SK-N-SH treated with all-trans-retinoic acid at 6 μM for 48 hours (cell line): ENCODE data around the gene HOPX.

Experiments used
- BACH2 ChIP-seq: fragments of 250-450 bp; sonication (Bioruptor Pico); IDR thresholded peaks from 2 replicates; pipeline ENCODE4 v1.9.0; 2021; ENCODE audit warnings: mild to moderate bottlenecking, borderline replicate concordance
- CSRNP3 ChIP-seq: fragments of 250-450 bp; sonication (Bioruptor Pico); IDR thresholded peaks from 2 replicates; pipeline ENCODE4 v1.5.1; 2021; ENCODE audit warnings: mild to moderate bottlenecking, moderate library complexity
- ESRRG ChIP-seq: fragments of 250-450 bp; sonication (Bioruptor Pico); IDR thresholded peaks from 2 replicates; pipeline ENCODE4 v1.6.1; 2021; ENCODE audit warnings: mild to moderate bottlenecking
- PATZ1 ChIP-seq: fragments of 250-450 bp; sonication (Bioruptor Pico); IDR thresholded peaks from 2 replicates; pipeline ENCODE4 v1.8.0; 2020; ENCODE audit warnings: mild to moderate bottlenecking, moderate library complexity, borderline replicate concordance
- PPARA ChIP-seq: fragments of 250-450 bp; sonication (Bioruptor Pico); IDR thresholded peaks from 2 replicates; pipeline ENCODE4 v1.5.0; 2020; ENCODE audit warnings: mild to moderate bottlenecking, borderline replicate concordance
- RARB ChIP-seq: fragments of 250-450 bp; sonication (Bioruptor Pico); IDR thresholded peaks from 2 replicates; pipeline ENCODE4 v1.8.0; 2021; ENCODE audit warnings: mild to moderate bottlenecking, moderate library complexity
- SNAI2 ChIP-seq: fragments of 250-450 bp; sonication (Bioruptor Pico); IDR thresholded peaks from 2 replicates; pipeline ENCODE4 v1.5.0; 2020; ENCODE audit warnings: mild to moderate bottlenecking, moderate library complexity
- TOX ChIP-seq: fragments of 250-450 bp; sonication (Bioruptor Pico); IDR thresholded peaks from 2 replicates; pipeline ENCODE4 v1.8.0; 2021; ENCODE audit warnings: mild to moderate bottlenecking, moderate library complexity, borderline replicate concordance
- ZC3H10 ChIP-seq: fragments of 250-450 bp; sonication (Bioruptor Pico); IDR thresholded peaks from 2 replicates; pipeline ENCODE4 v1.5.1; 2021; ENCODE audit warnings: mild to moderate bottlenecking, moderate library complexity
- ZFP3 ChIP-seq: fragments of 250-450 bp; sonication (Bioruptor Pico); IDR thresholded peaks from 2 replicates; pipeline ENCODE4 v1.5.0; 2020; ENCODE audit warnings: mild to moderate bottlenecking, moderate library complexity
- ZFP30 ChIP-seq: fragments of 450-650 bp; formaldehyde crosslinking; IDR thresholded peaks from 2 replicates; pipeline ENCODE4 v1.5.0; 2022; ENCODE audit warnings: mild to moderate bottlenecking, moderate library complexity
- ZNF70 ChIP-seq: fragments of 450-650 bp; formaldehyde crosslinking; IDR thresholded peaks from 2 replicates; pipeline ENCODE4 v1.5.0; 2020; ENCODE audit warnings: mild to moderate bottlenecking, moderate library complexity

- no peak for TF ChIP-seq CSRNP3
- no peak for TF ChIP-seq SNAI2
- TF ChIP-seq ZFP30 (CRISPR knock-in tag) = no peak
- TF ChIP-seq ZC3H10 (CRISPR knock-in tag) = no peak
- no peak for TF ChIP-seq ZNF70 (CRISPR knock-in tag)
- no peak for TF ChIP-seq BACH2 (CRISPR knock-in tag)
- no peak for TF ChIP-seq PATZ1 (CRISPR knock-in tag)
- TF ChIP-seq RARB (CRISPR knock-in tag) = no peak
- TF ChIP-seq PPARA = no peak
- TF ChIP-seq TOX (CRISPR knock-in tag) = no peak
- TF ChIP-seq ESRRG (CRISPR knock-in tag) = no peak
- no peak for TF ChIP-seq ZFP3 (CRISPR knock-in tag)
Observed at GRCh38 chr4:56657128-56657527, 24.0 kb downstream of the HOPX start.
